ENCODE data around the gene COL4A1. TPM values are rescaled to one million over a fixed set of nuclear protein-coding genes. Genes with fewer than 3 reads are reported as not detected.

The COL4A1 gene
- polyA plus RNA-seq, 6 donors from 2014 or later: not detected

DNA sequence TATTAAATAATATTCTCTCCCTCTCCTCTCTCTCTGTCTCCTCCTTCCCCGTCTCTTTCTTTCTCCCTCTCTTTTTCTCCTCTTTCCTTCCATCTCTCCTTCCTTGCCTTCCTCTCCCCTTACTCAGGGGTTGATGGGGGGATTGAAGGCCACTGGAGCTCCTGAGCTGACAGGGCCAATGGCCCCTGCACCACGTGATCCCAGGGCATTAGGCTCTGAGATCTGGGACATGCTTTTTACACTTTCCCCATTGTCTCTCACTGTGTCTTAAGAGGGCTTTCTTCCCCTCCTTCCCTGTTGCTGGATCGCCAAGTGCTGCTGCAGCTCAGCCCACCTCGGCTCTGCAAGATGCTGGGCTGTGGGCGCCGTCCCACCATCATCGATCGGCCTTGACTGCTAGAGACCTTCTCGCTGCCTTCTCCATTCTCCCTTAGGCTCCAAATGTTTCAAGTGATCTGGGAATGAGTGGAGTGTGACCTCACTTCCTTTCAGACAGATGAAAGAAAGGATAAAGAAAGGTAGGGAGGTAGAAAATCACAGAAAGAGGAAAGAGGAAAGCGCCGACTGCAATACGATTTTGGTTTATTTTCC, 42.2 kb downstream of the COL4A1 start:
- no peaks in the 10 kb centered on the region for H3K36me3 Mint-ChIP-seq
- H3K9me3 Mint-ChIP-seq: peaks cover 0 to 3% (median 0%) of the 10 kb centered on the region in 7 donors
- H3K4me1 Mint-ChIP-seq: no peaks in the 10 kb centered on the region
- peaks cover 11 to 57% (median 35%) of the 10 kb centered on the region in 3 donors for H3K27me3 Mint-ChIP-seq
- no peak for DNase-seq
- H3K4me3 Mint-ChIP-seq: no peak overlapping the region
- no peak overlapping the region for H3K27ac Mint-ChIP-seq
- no peak for ATAC-seq (ENCODE audit: low read depth in 2 of 2)

GRCh38 chr13:110263888-110264287, 43.1 kb downstream of the COL4A1 start:
- no peak for ATAC-seq (ENCODE audit: low read depth in 2 of 2)
- Mint-ChIP-seq H3K9me3 (peaks cover 0 to 4% (median 0%) of the 10 kb centered on the region in 7 donors), H3K4me3 (no peak overlapping the region), H3K27me3 (peaks cover 11 to 57% (median 38%) of the 10 kb centered on the region in 3 donors), H3K27ac (no peak overlapping the region), H3K4me1 (no peaks in the 10 kb centered on the region), H3K36me3 (no peaks in the 10 kb centered on the region)
- DNase-seq: no peak

DNA sequence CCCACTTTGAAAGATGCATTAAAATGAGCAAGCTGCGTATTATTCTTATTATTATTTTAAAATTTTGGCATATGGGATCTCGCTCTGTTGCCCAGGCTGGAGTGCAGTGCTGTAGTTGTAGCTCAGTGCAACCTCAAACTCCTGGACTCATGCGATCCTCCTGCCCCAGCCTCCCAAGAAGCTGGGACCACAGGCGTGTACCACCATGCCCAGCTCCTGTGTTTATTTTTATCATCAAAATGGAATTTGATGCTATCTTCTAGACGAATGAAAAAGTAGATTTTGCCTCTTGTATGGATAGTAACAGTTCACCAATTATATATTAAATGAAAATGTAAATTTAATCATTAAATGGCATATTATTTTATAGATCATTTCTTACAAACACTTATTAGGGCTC, 43.6 kb downstream of the COL4A1 start:
- no peaks in the 10 kb centered on the region for H3K36me3 Mint-ChIP-seq

DNA sequence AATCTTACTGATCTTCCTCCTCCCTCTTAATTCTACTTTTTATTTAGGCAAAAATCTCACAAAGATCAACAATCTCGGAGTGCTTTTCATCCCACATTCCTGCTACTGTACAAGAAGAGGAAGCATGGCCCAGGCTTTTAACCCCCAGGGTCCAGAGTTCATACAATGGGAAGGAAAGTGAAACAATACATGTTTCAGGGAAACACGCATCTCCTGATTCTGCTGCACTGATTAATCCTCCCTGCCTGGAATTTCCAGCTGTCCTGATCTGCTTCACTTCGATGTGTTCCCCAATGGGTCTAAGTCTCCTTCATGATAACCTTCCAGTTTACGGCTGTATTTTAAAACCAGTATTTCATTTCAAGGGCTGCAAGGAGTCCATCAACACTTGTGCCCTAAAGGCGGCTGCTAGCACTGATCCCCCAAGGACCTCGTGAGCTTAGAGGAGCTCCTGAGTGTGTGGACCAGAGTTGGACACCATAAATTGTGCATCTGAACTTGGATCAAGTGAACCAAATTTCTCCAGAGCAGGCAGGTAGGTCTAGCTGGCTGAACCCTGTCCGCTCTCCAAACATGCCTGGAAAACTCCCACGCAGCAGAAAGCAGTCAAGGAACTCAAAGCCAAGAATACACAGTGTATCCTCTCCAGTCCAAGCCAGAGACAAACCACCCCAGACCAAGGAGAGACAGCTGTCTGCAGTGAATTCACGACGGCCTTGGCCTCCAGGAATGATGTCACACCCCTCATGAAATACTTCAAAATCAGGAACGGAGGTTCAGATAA, 44.3 kb downstream of the COL4A1 start:
- ATAC-seq (ENCODE audit: low read depth in 2 of 2) (no peak), DNase-seq (no peak)
- Mint-ChIP-seq H3K36me3 (no peaks in the 10 kb centered on the region), H3K4me3 (no peak overlapping the region), H3K27me3 (peaks cover 11 to 49% (median 38%) of the 10 kb centered on the region in 3 donors), H3K9me3 (peaks cover 0 to 4% (median 0%) of the 10 kb centered on the region in 7 donors), H3K4me1 (no peaks in the 10 kb centered on the region), H3K27ac (peak overlapping the region in 1 of 6 donors; percentile 79)

More for the DNA sequence above, 43.6 kb downstream of the COL4A1 start:
- no peak for ATAC-seq (ENCODE audit: low read depth in 2 of 2)
- no peak overlapping the region for H3K4me3 Mint-ChIP-seq
- peaks cover 0 to 4% (median 0%) of the 10 kb centered on the region in 7 donors for H3K9me3 Mint-ChIP-seq
- H3K27ac Mint-ChIP-seq: no peak overlapping the region
- peaks cover 11 to 53% (median 38%) of the 10 kb centered on the region in 3 donors for H3K27me3 Mint-ChIP-seq
- no peaks in the 10 kb centered on the region for H3K4me1 Mint-ChIP-seq
- no peak for DNase-seq

DNA sequence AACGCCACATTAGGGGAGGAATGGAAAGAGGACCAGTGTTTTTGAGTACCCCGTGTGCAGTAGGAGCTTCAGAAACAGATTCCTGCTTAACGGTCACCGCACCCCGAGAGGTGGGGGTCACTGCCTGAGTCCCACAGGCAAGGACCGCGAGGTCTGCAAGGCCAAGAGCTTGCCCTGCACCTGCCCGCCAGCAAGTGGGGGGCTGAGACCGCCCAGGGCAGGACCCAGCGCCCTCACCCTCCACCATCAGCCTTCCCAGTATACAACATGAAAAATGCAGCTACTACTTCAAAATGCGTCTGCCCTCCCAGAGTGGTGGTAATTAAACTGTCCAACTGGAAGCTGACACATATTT, 44.9 kb downstream of the COL4A1 start:
- DNase-seq (no peak), ATAC-seq (ENCODE audit: low read depth in 2 of 2) (no peak)
- no peak overlapping the region for H3K27ac Mint-ChIP-seq
- H3K27me3 Mint-ChIP-seq: peaks cover 11 to 49% (median 38%) of the 10 kb centered on the region in 3 donors
- peaks cover 0 to 4% (median 0%) of the 10 kb centered on the region in 7 donors for H3K9me3 Mint-ChIP-seq
- no peaks in the 10 kb centered on the region for H3K4me1 Mint-ChIP-seq
- no peaks in the 10 kb centered on the region for H3K36me3 Mint-ChIP-seq
- H3K4me3 Mint-ChIP-seq: no peak overlapping the region

- Mint-ChIP-seq H3K9me3 (peaks cover 0 to 4% (median 0%) of the 10 kb centered on the region in 7 donors), H3K27me3 (peaks cover 11 to 47% (median 38%) of the 10 kb centered on the region in 3 donors), H3K36me3 (no peaks in the 10 kb centered on the region), H3K4me3 (no peak overlapping the region), H3K4me1 (no peaks in the 10 kb centered on the region), H3K27ac (no peak overlapping the region)
- DNase-seq (no peak), ATAC-seq (ENCODE audit: low read depth in 2 of 2) (no peak)
These were observed 45.5 kb downstream of the COL4A1 start for GRCh38 chr13:110261166-110262081.

DNA sequence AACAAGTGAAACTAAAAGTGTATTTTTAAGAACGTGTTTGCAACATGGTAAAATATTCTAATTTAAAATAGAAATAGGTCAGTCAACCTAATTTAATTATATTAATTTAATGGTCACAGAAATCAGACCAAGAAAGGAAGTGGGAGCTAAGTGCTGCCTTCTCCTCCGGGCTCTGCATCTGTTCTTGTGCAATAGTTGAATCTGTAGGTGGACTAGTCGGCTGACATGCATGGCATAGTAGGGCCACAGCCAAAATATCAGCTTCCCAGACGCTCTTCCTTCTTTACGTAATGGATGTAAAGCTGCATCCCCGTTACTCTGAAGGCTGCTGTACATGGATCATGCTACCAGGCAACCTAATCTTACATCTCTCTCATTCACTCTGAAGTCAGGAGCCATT, 47.3 kb downstream of the COL4A1 start:
- Mint-ChIP-seq H3K4me1 (peaks cover 0 to 7% (median 2%) of the 10 kb centered on the region in 3 donors), H3K36me3 (peaks cover 0 to 7% of the 10 kb centered on the region in 2 donors), H3K27me3 (peaks cover 11 to 44% (median 31%) of the 10 kb centered on the region in 3 donors), H3K27ac (no peak overlapping the region), H3K4me3 (no peak overlapping the region), H3K9me3 (peaks cover 0 to 11% (median 4%) of the 10 kb centered on the region in 7 donors)
- DNase-seq: no peak
- no peak for ATAC-seq (ENCODE audit: low read depth in 2 of 2)

GRCh38 chr13:110258876-110259631, 47.9 kb downstream of the COL4A1 start:
- Mint-ChIP-seq H3K4me3 (no peak overlapping the region), H3K9me3 (peaks cover 0 to 12% (median 4%) of the 10 kb centered on the region in 7 donors), H3K27ac (no peak overlapping the region), H3K4me1 (peaks cover 0 to 7% (median 2%) of the 10 kb centered on the region in 3 donors), H3K36me3 (peaks cover 0 to 7% of the 10 kb centered on the region in 2 donors), H3K27me3 (peaks cover 11 to 41% (median 27%) of the 10 kb centered on the region in 3 donors)
- DNase-seq (no peak), ATAC-seq (ENCODE audit: low read depth in 2 of 2) (no peak)

DNA sequence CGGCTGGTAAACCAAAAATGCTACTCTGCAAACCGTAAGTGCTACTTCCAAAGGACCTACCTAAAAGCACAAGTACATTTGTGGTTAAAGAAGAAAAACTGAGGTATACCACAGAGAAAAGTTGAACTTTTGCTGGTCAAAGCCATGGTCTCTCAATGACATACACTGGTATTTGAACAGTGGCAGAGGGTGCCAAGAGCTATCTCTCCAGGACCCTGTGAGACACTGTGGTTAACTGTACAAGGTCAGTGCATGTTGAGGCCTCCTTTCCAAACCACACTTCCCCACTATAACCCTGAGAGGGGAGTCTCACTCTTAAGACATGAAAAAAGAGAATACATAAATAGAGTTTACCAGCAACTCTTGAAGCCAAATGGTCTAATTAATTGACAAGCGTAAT, 49.5 kb downstream of the COL4A1 start:
- ATAC-seq (ENCODE audit: low read depth in 2 of 2) (no peak), DNase-seq (no peak)
- peaks cover 0 to 7% (median 2%) of the 10 kb centered on the region in 3 donors for H3K4me1 Mint-ChIP-seq
- peaks cover 0 to 12% (median 4%) of the 10 kb centered on the region in 7 donors for H3K9me3 Mint-ChIP-seq
- H3K27me3 Mint-ChIP-seq: peaks cover 9 to 33% (median 19%) of the 10 kb centered on the region in 3 donors
- H3K36me3 Mint-ChIP-seq: peaks cover 0 to 7% of the 10 kb centered on the region in 2 donors
- H3K4me3 Mint-ChIP-seq: no peak overlapping the region
- H3K27ac Mint-ChIP-seq: no peak overlapping the region

DNA sequence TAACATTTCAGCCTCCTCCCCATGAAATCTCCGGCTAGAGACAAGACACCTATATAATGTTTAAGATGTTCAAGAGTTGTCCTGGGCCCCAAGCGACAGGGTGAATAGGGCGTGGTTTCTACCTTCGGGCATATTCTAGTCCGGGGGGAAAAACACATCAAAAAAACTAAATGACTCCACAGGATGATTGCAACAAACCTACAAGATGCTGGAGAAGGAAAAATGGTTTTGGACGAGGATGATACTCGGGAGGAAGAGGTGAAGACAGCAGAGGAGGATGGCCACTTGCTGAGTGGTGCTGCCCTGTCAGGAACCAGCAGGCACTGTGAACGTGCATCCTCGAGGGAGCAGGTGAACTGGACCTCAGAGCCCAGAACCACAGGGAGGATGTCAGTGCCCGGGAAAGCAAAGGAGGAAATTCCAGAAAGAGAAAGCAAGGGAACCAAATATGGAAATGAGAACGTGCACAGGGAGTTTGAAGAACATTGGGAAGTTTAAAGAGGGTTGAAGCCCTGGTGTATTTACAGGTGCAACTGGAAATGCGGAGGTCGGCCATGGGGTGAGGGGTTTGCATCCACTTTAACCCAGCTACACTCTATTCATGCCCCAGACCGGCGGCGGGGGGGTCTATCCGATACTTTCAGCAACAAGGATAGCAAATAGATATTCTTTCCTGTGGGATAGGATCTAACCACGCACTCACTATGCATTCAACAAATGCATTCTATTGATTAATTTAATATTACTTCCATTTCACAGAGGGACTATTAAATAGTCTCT, 50.6 kb downstream of the COL4A1 start:
- peaks cover 0 to 7% (median 2%) of the 10 kb centered on the region in 3 donors for H3K4me1 Mint-ChIP-seq
- peaks cover 0 to 7% of the 10 kb centered on the region in 2 donors for H3K36me3 Mint-ChIP-seq
- no peak for DNase-seq
- H3K4me3 Mint-ChIP-seq: peak overlapping the region in 1 of 8 donors; percentile 56
- ATAC-seq (ENCODE audit: low read depth in 2 of 2): no peak
- H3K27ac Mint-ChIP-seq: peak overlapping the region in 1 of 6 donors; percentile 50
- peaks cover 0 to 12% (median 4%) of the 10 kb centered on the region in 7 donors for H3K9me3 Mint-ChIP-seq
- H3K27me3 Mint-ChIP-seq: peaks cover 5 to 23% (median 13%) of the 10 kb centered on the region in 3 donors

DNA sequence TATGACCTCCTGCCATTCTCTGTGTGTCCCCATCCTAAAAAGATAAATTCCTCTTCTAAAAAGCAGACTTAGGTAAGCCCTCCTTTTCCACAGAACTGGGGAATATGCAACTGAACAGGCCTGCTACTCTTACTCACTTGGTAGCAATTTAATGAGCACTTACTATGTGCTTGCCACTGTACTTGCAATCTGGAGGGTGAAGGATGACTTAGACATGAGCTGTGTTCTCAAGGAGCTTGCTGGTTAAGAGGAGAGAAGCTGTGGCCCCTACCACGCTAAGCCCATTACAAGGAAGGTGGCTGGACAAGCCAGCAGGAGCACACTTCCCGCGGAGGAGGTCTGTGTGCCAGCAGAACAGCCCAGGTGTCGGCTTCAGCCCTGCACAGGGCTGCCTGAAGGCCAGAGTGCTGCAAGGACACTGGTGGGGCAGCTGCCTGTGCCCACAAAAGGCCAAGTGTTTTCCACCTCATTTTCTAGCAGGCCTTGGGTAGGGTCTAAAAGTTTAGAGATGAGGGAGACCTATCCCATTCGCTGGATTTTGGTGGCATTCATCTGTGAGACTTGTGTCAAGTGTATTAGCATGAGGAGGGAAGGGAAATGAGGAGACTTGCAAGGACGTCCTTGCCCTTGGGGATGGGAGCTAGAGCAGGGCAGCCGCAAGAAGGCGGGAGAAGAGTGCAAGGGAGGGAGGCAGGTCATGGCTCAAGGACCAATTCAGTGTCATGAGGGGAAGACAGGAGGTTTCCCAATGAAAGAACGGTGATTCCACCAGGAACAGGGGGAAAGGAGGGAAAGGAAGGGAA, 52.0 kb downstream of the COL4A1 start:
- Mint-ChIP-seq H3K27me3 (peaks cover 0 to 12% (median 11%) of the 10 kb centered on the region in 3 donors), H3K9me3 (peaks cover 0 to 12% (median 3%) of the 10 kb centered on the region in 7 donors), H3K4me1 (peaks cover 0 to 7% (median 2%) of the 10 kb centered on the region in 3 donors), H3K36me3 (peaks cover 0 to 7% of the 10 kb centered on the region in 2 donors), H3K4me3 (no peak overlapping the region), H3K27ac (peak overlapping the region in 3 of 6 donors; percentile 1 to 89 (median 39))
- ATAC-seq (ENCODE audit: low read depth in 2 of 2): no peak
- DNase-seq: no peak

Data from naive B cell (primary cell).